LNCAP (cell line): Measurements from ENCODE around the gene RSPH4A.

ENCODE experiments used
- TF ChIP-seq, protein P1 (sequence below): fragments of 450-650 bp; IDR thresholded peaks from 2 replicates; pipeline ENCODE4 v1.5.1; 2017; ENCODE audit warnings: mild to moderate bottlenecking

Gene RSPH4A

DNA sequence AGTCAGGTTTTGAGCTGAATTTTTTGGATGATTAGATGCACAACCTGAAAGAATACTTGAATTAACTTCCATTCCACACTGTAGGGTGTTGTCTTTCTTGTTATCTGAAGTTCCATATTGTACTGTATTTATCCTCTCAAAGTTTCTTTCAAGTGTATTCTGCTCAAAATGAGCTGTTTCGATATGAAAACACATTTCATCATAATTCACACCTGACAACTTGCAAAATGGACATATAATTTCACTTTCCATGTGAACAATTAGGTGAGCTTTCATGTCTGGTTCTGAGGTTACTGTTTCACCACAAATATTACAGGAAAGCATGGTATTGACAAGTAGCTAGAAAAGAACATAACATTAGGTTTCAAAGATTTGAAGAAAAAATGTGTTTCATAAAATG lies 50.6 kb downstream of the RSPH4A start:
- TF ChIP-seq, protein P1, sequence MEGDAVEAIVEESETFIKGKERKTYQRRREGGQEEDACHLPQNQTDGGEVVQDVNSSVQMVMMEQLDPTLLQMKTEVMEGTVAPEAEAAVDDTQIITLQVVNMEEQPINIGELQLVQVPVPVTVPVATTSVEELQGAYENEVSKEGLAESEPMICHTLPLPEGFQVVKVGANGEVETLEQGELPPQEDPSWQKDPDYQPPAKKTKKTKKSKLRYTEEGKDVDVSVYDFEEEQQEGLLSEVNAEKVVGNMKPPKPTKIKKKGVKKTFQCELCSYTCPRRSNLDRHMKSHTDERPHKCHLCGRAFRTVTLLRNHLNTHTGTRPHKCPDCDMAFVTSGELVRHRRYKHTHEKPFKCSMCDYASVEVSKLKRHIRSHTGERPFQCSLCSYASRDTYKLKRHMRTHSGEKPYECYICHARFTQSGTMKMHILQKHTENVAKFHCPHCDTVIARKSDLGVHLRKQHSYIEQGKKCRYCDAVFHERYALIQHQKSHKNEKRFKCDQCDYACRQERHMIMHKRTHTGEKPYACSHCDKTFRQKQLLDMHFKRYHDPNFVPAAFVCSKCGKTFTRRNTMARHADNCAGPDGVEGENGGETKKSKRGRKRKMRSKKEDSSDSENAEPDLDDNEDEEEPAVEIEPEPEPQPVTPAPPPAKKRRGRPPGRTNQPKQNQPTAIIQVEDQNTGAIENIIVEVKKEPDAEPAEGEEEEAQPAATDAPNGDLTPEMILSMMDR = no peak

DNA sequence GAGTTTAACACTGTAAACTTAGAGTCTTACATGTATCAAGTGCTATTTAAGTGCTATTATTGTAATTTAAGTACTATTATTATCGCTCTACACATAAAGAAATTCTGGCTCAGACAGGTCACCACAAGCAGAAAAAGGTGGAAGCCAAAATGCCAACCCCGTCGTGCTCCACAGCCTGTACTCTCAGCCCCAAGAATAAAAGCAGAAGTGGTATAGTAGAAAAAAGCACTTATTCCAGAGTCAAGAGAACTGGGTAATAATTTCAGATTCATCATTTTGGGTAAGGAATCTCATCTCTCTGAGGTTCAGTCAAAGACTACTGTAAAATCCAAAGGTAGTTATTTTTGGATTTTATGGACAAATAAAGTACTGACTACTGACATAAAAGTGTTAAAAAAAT lies 51.3 kb downstream of the RSPH4A start:
- TF ChIP-seq, protein P1 = no peak

DNA sequence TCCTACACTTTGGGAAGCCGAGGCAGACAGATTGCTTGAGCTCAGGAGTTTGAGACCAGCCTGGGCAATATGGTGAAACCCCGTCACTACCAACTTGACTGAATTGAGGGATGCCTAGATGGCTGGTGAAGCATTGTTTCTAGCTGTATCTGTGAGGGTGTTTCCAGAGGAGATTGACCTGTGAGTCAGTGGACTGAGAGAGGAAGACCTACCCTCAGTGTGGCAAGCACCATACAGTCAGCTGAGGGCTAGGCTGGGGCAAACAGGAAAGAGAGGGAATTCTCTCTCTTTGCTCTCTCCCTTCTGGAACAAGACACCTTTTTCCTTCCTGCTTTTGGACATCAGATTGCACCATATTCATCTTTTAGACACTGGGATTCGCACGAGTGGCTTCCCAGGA lies 56.0 kb downstream of the RSPH4A start:
- TF ChIP-seq, protein P1 = no peak

DNA sequence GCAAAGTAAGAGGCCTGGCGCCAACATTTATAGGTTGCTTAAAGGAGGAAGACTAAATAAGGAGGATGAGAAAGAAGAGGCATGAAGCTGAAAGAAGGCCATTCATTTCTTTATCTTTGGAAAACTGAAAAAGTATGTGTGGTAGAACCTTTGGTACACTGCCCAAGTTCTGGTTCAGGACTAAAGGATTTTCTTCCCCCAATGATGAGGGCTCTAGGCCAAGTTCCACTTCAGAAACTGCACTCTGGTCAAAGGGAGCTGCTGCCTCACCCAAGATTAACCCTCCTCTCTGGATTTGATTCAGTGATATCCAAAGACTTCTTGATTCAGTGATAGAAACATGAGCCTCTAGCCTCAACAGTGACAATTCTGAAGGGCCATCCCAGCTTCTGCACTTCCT lies 59.7 kb downstream of the RSPH4A start:
- TF ChIP-seq, protein P1 = no peak

DNA sequence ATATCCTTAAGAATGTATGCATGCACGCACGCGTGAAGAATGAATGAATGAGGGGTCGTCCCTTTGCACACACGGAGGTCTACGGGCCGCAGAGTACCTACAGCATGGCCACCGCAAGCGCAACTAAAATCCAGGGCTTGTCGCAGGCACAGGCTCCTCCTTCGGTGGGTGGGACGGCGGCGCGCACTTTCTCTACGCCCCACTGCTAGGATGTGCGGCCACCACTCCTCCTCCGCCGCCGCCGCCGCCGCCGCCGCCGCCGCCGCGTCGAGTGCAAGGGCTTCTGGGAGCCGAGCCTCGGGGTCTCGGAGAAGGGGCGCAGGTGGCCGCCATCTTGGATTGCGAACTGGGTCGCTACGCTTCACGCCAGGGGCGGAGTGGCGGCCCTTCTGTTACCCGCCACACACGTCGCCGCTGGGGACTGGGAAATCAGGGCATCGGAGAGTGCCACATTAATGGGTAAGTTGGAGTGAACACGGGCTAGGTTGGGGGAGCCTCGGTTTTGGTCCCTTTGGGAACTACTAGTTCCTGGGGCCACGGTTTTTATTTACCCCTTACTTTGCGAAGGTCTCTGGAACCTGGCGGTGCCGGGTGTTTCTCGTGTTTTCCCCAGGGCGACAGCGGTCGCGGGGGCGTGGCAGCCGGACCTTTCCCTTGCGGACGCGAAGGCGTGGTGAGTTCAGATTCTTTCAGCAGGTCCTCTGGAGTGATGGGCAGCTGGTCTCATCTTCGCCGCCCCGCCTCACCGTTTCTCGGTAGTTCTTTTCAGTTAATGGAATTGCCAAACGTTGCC lies 64.8 kb downstream of the RSPH4A start, which contains the start of gene KPNA5:
Gene KPNA5 (plus strand): TSS at position 332 of the 793 bp plus-strand sequence. CDS start 124 bp downstream, at position 456.
- TF ChIP-seq, protein P1 = no peak

DNA sequence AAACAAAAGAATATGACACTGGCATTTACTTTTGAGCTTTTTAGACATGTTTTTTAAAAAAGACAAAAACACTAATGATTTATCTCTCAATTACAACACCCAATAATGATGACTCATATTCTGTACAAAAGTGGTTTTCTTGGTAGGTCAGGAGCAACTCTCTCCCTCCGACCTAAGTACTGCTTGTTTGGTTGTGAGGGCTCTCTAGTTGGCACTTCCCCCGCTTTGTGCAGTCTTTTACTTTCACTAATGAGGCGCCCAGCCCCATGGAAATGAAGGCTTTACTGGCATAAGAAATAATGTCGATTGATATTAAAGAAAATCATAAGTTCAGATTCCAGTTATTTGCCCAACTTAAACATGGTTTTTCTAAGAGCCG lies 66.0 kb downstream of the RSPH4A start:
- TF ChIP-seq, protein P1 = no peak
